ENCODE results near the gene LMX1B. TPM values are rescaled to one million over a fixed set of nuclear protein-coding genes. Genes with fewer than 3 reads are reported as not detected.

Gene LMX1B
- total RNA-seq, 1 experiment from 2014 or later: not detected

- no peak for TF ChIP-seq CTCF (conservative IDR thresholded peaks at IDR 0.05; ENCODE audit: low read depth, low read length)
- TF ChIP-seq EZH2 (IDR thresholded peaks at IDR 0.05; ENCODE audit: borderline replicate concordance, low read depth, low read length, poor library complexity, severe bottlenecking): no peak
- Histone ChIP-seq H3K4me3 (ENCODE audit: low read depth, low read length, poor library complexity, severe bottlenecking) (no peak overlapping the region), H3K27ac (ENCODE audit: low read depth, low read length, poor library complexity, severe bottlenecking) (no peak overlapping the region), H3K27me3 (replicated peaks; ENCODE audit: insufficient read depth, low read depth, low read length, poor library complexity) (peaks cover 97% of the 10 kb centered on the region), H3K36me3 (ENCODE audit: insufficient read depth, low read length, poor library complexity, severe bottlenecking) (no peaks in the 10 kb centered on the region), H3K4me1 (ENCODE audit: insufficient read depth, low read length, poor library complexity, severe bottlenecking) (no peaks in the 10 kb centered on the region), H3K9me3 (ENCODE audit: low read depth, low read length, poor library complexity, severe bottlenecking) (no peaks in the 10 kb centered on the region)
- intact Hi-C loops (cut with micrococcal nuclease; ENCODE audit: unreplicated experiment): no loop called here
- no TSS peak for BruUV-seq (replicated peaks)
- DNase-seq (ENCODE audit: low spot score): no peak
- ChIA-PET POLR2A (ENCODE audit: low non-redundant PET) (no interaction called here), CTCF (no interaction called here)
Observed at GRCh38 chr9:126649477-126649876, 35.7 kb downstream of the LMX1B start.

GRCh38 chr9:126650404-126651341, 36.9 kb downstream of the LMX1B start:
- Histone ChIP-seq H3K27me3 (replicated peaks; ENCODE audit: insufficient read depth, low read depth, low read length, poor library complexity) (peaks cover 91% of the 10 kb centered on the region), H3K9me3 (ENCODE audit: low read depth, low read length, poor library complexity, severe bottlenecking) (no peaks in the 10 kb centered on the region), H3K36me3 (ENCODE audit: insufficient read depth, low read length, poor library complexity, severe bottlenecking) (no peaks in the 10 kb centered on the region), H3K27ac (ENCODE audit: low read depth, low read length, poor library complexity, severe bottlenecking) (no peak overlapping the region), H3K4me1 (ENCODE audit: insufficient read depth, low read length, poor library complexity, severe bottlenecking) (no peaks in the 10 kb centered on the region), H3K4me3 (ENCODE audit: low read depth, low read length, poor library complexity, severe bottlenecking) (no peak overlapping the region)
- no peak for TF ChIP-seq EZH2 (IDR thresholded peaks at IDR 0.05; ENCODE audit: borderline replicate concordance, low read depth, low read length, poor library complexity, severe bottlenecking)
- TF ChIP-seq CTCF (conservative IDR thresholded peaks at IDR 0.05; ENCODE audit: low read depth, low read length): no peak
- POLR2A ChIA-PET (ENCODE audit: low non-redundant PET): no interaction called here
- no peak for DNase-seq (ENCODE audit: low spot score)
- intact Hi-C loops (cut with micrococcal nuclease; ENCODE audit: unreplicated experiment): no loop called here
- CTCF ChIA-PET: no interaction called here
- no TSS peak for BruUV-seq (replicated peaks)

DNA sequence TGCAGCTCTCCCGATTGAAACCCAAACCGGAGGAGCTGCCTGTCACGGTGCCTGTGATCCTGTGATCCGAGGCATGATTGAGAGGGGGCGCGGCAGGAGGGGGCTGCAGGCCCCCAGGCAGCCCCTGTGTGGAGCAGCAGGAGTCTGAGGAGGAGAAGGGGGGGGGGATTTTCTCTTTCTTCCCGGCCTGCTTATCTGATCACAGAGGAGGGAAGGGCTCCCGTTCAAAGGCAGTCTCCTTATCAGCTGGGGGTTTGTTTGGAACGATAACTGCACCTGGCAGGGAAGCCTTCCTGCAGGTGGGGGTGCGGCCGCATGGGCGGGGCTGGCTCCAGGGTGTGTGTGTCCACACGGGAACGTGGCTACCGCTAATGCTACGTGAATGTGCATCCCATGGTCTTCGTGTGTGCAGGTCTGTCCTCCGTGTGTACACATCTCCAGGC, 38.4 kb downstream of the LMX1B start:
- no peak overlapping the region for H3K4me3 ChIP-seq (ENCODE audit: low read depth, low read length, poor library complexity, severe bottlenecking)
- TF ChIP-seq CTCF (conservative IDR thresholded peaks at IDR 0.05; ENCODE audit: low read depth, low read length) (no peak), EZH2 (IDR thresholded peaks at IDR 0.05; ENCODE audit: borderline replicate concordance, low read depth, low read length, poor library complexity, severe bottlenecking) (no peak)
- H3K27me3 ChIP-seq (replicated peaks; ENCODE audit: insufficient read depth, low read depth, low read length, poor library complexity): peaks cover 91% of the 10 kb centered on the region
- no peaks in the 10 kb centered on the region for H3K36me3 ChIP-seq (ENCODE audit: insufficient read depth, low read length, poor library complexity, severe bottlenecking)
- H3K9me3 ChIP-seq (ENCODE audit: low read depth, low read length, poor library complexity, severe bottlenecking): no peaks in the 10 kb centered on the region
- CTCF ChIA-PET: interaction anchor here (0.6 kb wide), 1 partner anchor 26 kb away, joined by 4 read pairs; no protein-coding TSS in a partner anchor
- no peak for DNase-seq (ENCODE audit: low spot score)
- no peaks in the 10 kb centered on the region for H3K4me1 ChIP-seq (ENCODE audit: insufficient read depth, low read length, poor library complexity, severe bottlenecking)
- intact Hi-C loops (cut with micrococcal nuclease; ENCODE audit: unreplicated experiment): no loop called here
- POLR2A ChIA-PET (ENCODE audit: low non-redundant PET): no interaction called here
- no TSS peak for BruUV-seq (replicated peaks)
- H3K27ac ChIP-seq (ENCODE audit: low read depth, low read length, poor library complexity, severe bottlenecking): no peak overlapping the region
